HK-2 (cell line): Measurements from ENCODE around the gene KCND2.
"Not testable (repeated sequence)": the region's sequence is repeated elsewhere in the genome, so short reads cannot be mapped to it uniquely, and the experiment has no call there.

Experiments used
- DNase-seq: peaks from one replicate; pipeline ENCODE4 v3.0.0-alpha.2; 2018; ENCODE audit not compliant: unreplicated experiment

The KCND2 gene

GRCh38 chr7:120742372-120742771, 469.4 kb downstream of the KCND2 start:
- no peak for DNase-seq

GRCh38 chr7:120743128-120743527, 470.2 kb downstream of the KCND2 start:
- DNase-seq: no peak

GRCh38 chr7:120760050-120760449, 487.1 kb downstream of the KCND2 start:
- no peak for DNase-seq

GRCh38 chr7:120760851-120761250, 487.9 kb downstream of the KCND2 start:
- DNase-seq: no peak

GRCh38 chr7:120770206-120770605, 497.2 kb downstream of the KCND2 start:
- DNase-seq: no peak

- DNase-seq: no peak
Observed at GRCh38 chr7:120774481-120774880, 501.5 kb downstream of the KCND2 start.

- DNase-seq: no peak
Observed at GRCh38 chr7:120775755-120776154, 502.8 kb downstream of the KCND2 start.

GRCh38 chr7:120779078-120779477, 506.1 kb downstream of the KCND2 start:
- DNase-seq: not testable (repeated sequence)

GRCh38 chr7:120780451-120780850, 507.5 kb downstream of the KCND2 start:
- not testable (repeated sequence) for DNase-seq

GRCh38 chr7:120780938-120781337, 508.0 kb downstream of the KCND2 start:
- DNase-seq: no peak

- DNase-seq: not testable (repeated sequence)
Observed at GRCh38 chr7:120781924-120782323, 508.9 kb downstream of the KCND2 start.

GRCh38 chr7:120783273-120783672, 510.3 kb downstream of the KCND2 start:
- no peak for DNase-seq

- DNase-seq: no peak
Observed at GRCh38 chr7:120783721-120784120, 510.7 kb downstream of the KCND2 start.

GRCh38 chr7:120785095-120785494, 512.1 kb downstream of the KCND2 start:
- DNase-seq: no peak

- DNase-seq: peak; percentile 80
Observed at GRCh38 chr7:120792091-120792860, 519.3 kb downstream of the KCND2 start.

GRCh38 chr7:120792861-120793130, 519.8 kb downstream of the KCND2 start:
- no peak for DNase-seq

- no peak for DNase-seq
Observed at GRCh38 chr7:120793213-120793936, 520.4 kb downstream of the KCND2 start.

- no peak for DNase-seq
Observed at GRCh38 chr7:120794106-120794729, 521.2 kb downstream of the KCND2 start.

GRCh38 chr7:120797026-120797645, 524.2 kb downstream of the KCND2 start:
- DNase-seq: no peak

- DNase-seq: no peak
Observed at GRCh38 chr7:120799147-120799546, 526.2 kb downstream of the KCND2 start.
